ENCODE measurements around the gene ENPP7. TPM values are rescaled to one million over a fixed set of nuclear protein-coding genes. Genes with fewer than 3 reads are reported as not detected.

Gene ENPP7
- total RNA-seq, 4 donors from 2014 or later: not detected

Small RNAs within 50 kb of the gene (microRNA-seq; reads per million reads assigned to microRNA genes)
- gene MIR4739 (ENCODE audit: borderline replicate concordance in 2 of 2): 0 reads per million in 2 donors

Other genes starting within 250 kb of the ENPP7 start
- gene RBFOX3, start 119.9 kb upstream of the ENPP7 start, total RNA-seq: not detected
- gene CBX2, start 47.2 kb downstream of the ENPP7 start, total RNA-seq: 1 to 10 TPM in 1 of 4 donors, under 1 TPM in 2, not detected in 1; 0.13 to 1.1 (median 0.42) TPM
- under 1 TPM in 3 of 4 donors, not detected in 1; 0.18 to 0.94 (median 0.49) TPM for gene CBX8, start 66.1 kb downstream of the ENPP7 start, total RNA-seq
- gene CBX4, start 108.5 kb downstream of the ENPP7 start, total RNA-seq: 1 to 10 TPM; 3.0 to 9.0 (median 5.3) TPM